CD14-positive monocyte (primary cell): ENCODE results near the gene RAPGEFL1. TPM values are rescaled to one million over a fixed set of nuclear protein-coding genes. Genes with fewer than 3 reads are reported as not detected.
A peak's percentile ranks its signal among the peaks of the same experiment; 100 is the strongest.

Experiments
- DNase-seq, 3 donors: peaks; one replicate each; pipeline ENCODE4 v3.0.0-alpha.2; 2011 to 2022
- H2AFZ ChIP-seq: 2 replicates; pipeline ENCODE4 v1.6.0; 2012; ENCODE audit warnings: mild to moderate bottlenecking, low read depth, low read length, inconsistent platforms; ENCODE audit not compliant: insufficient read depth, poor library complexity, severe bottlenecking
- H3K27ac ChIP-seq, 2 donors: 1 replicate in 1 of 2; 2 replicates in 1 of 2; pipeline ENCODE4 v1.5.1; 2012 to 2013; ENCODE audit warnings: low read length in 2 of 2, control low read depth in 1 of 2, inconsistent platforms in 1 of 2, low read depth in 1 of 2, mild to moderate bottlenecking in 1 of 2
- H3K27me3 ChIP-seq, 2 donors: one replicate each; pipeline versions ENCODE4 v1.6.0 to v1.6.1; 2011 to 2013; ENCODE audit warnings: low read length in 2 of 2; ENCODE audit not compliant: control insufficient read depth in 2 of 2, insufficient read depth in 2 of 2
- H3K36me3 ChIP-seq, 2 donors: replicated peaks in 1 of 2; 1 replicate in 1 of 2; 2 replicates in 1 of 2; pipeline versions ENCODE4 v1.5.1 to v1.6.1; 2012 to 2013; ENCODE audit warnings: low read length in 2 of 2, control low read depth in 1 of 2, inconsistent platforms in 1 of 2, mild to moderate bottlenecking in 1 of 2; ENCODE audit not compliant: insufficient read depth in 2 of 2, control insufficient read depth in 1 of 2
- H3K4me1 ChIP-seq, 2 donors: 1 replicate in 1 of 2; 2 replicates in 1 of 2; pipeline versions ENCODE4 v1.5.1 to v1.6.1; 2012 to 2013; ENCODE audit warnings: low read length in 2 of 2, control low read depth in 1 of 2, inconsistent platforms in 1 of 2, mild to moderate bottlenecking in 1 of 2, moderate library complexity in 1 of 2; ENCODE audit not compliant: insufficient read depth in 2 of 2, control insufficient read depth in 1 of 2
- H3K4me2 ChIP-seq: replicated peaks from 2 replicates; pipeline ENCODE3; 2012; ENCODE audit warnings: low read length, moderate library complexity, mild to moderate bottlenecking; ENCODE audit not compliant: poor library complexity, severe bottlenecking; ENCODE audit errors: extremely low read depth
- H3K4me3 ChIP-seq, 3 experiments: fragments of 200-600 bp in 1 of 3; sonication (generic) in 1 of 3; replicated peaks in 1 of 3; 1 replicate in 2 of 3; 2 replicates in 1 of 3; pipeline ENCODE4 v1.5.1; 2011 to 2013; ENCODE audit warnings: low read length in 3 of 3, mild to moderate bottlenecking in 3 of 3, control low read depth in 2 of 3, low read depth in 2 of 3, inconsistent platforms in 1 of 3, moderate library complexity in 1 of 3
- H3K79me2 ChIP-seq: 2 replicates; pipeline ENCODE4 v1.6.0; 2012; ENCODE audit warnings: mild to moderate bottlenecking, control low read depth, inconsistent platforms, low read length, moderate library complexity; ENCODE audit not compliant: insufficient read depth
- H3K9ac ChIP-seq: 2 replicates; pipeline ENCODE4 v1.6.0; 2017; ENCODE audit warnings: low read length, mild to moderate bottlenecking; ENCODE audit not compliant: insufficient read depth, poor library complexity, severe bottlenecking
- H3K9me3 ChIP-seq, 2 donors: replicated peaks in 1 of 2; 1 replicate in 1 of 2; 2 replicates in 1 of 2; pipeline versions ENCODE4 v1.5.1 to v1.6.1; 2012 to 2013; ENCODE audit warnings: low read length in 2 of 2, control low read depth in 1 of 2; ENCODE audit not compliant: control insufficient read depth in 1 of 2, insufficient read depth in 1 of 2
- H4K20me1 ChIP-seq: 2 replicates; pipeline ENCODE4 v1.6.0; 2012; ENCODE audit warnings: mild to moderate bottlenecking, low read length, control low read depth, moderate library complexity; ENCODE audit not compliant: insufficient read depth
- H3K27ac Mint-ChIP-seq, 7 donors: one replicate each; pipeline ENCODE4 v1.8.0; 2020; ENCODE audit warnings: mild to moderate bottlenecking in 7 of 7, mixed read lengths in 7 of 7, moderate library complexity in 6 of 7, inconsistent platforms in 2 of 7
- H3K27me3 Mint-ChIP-seq, 3 donors: one replicate each; pipeline ENCODE4 v1.8.0; 2021 to 2022; ENCODE audit warnings: low read depth in 3 of 3, mild to moderate bottlenecking in 3 of 3, mixed read lengths in 3 of 3, moderate library complexity in 3 of 3, inconsistent platforms in 1 of 3
- H3K36me3 Mint-ChIP-seq, 2 donors: one replicate each; pipeline ENCODE4 v1.8.0; 2020; ENCODE audit warnings: mixed read lengths in 2 of 2, inconsistent platforms in 1 of 2, mild to moderate bottlenecking in 1 of 2
- H3K4me1 Mint-ChIP-seq: one replicate; pipeline ENCODE4 v1.8.0; 2020; ENCODE audit warnings: mild to moderate bottlenecking, mixed read lengths
- H3K4me3 Mint-ChIP-seq, 2 donors: one replicate each; pipeline ENCODE4 v1.8.0; 2020; ENCODE audit warnings: mild to moderate bottlenecking in 2 of 2, mixed read lengths in 2 of 2, moderate library complexity in 1 of 2
- H3K9me3 Mint-ChIP-seq, 7 donors: one replicate each; pipeline ENCODE4 v1.8.0; 2020 to 2022; ENCODE audit warnings: mixed read lengths in 7 of 7, mild to moderate bottlenecking in 6 of 7, moderate library complexity in 6 of 7, inconsistent platforms in 2 of 7
- CTCF ChIP-seq: fragments of 200-600 bp; IDR thresholded peaks from one replicate; pipeline ENCODE4 v1.8.0; 2022; ENCODE audit warnings: antibody characterized with exemption, mild to moderate bottlenecking
- WGBS: methylation state at CpG from one replicate; pipeline ENCODE4 v1.1.5; 2013; ENCODE audit warnings: missing lambda C conversion rate; ENCODE audit not compliant: insufficient coverage; 5-methylcytosine and 5-hydroxymethylcytosine counted together
- intact Hi-C, 2 donors: fragments of 100-400 bp; cut with micrococcal nuclease; formaldehyde crosslinking; loops; one replicate each; pipeline versions ENCODE4 v1.15.0 to v1.15.1; 2023
- polyA plus RNA-seq, 3 donors: library from polyadenylated mRNA; depleted of rRNA in 1 of 3; unstranded in 2 of 3; stranded (reverse) in 1 of 3; fragments of 300-500 nt in 2 of 3; fragments of >200 nt in 1 of 3; fragmentation: Illumina TruSeq in 2 of 3; gene quantifications; 1 replicate in 2 of 3; 2 replicates in 1 of 3; pipeline ENCODE4 v1.2.3, GENCODE V29; 2012 to 2021

RAPGEFL1 gene
- polyA plus RNA-seq, 3 donors = 0.09 to 6.1 (median 0.10) TPM

- intact Hi-C loops = no loop called here
- TF ChIP-seq CTCF = peak; percentile 71
These were observed 14.3 kb downstream of the RAPGEFL1 start for GRCh38 chr17:40191237-40192208.

GRCh38 chr17:40192961-40193360 is 15.7 kb downstream of the RAPGEFL1 start:
- H3K4me1 Mint-ChIP-seq = peaks cover 20% of the 10 kb centered on the region
- Histone ChIP-seq H3K4me1 (peaks cover 11 to 27% of the 10 kb centered on the region in 2 donors), H4K20me1 (no peaks in the 10 kb centered on the region), H3K27ac (no peak overlapping the region), H3K36me3 (no peaks in the 10 kb centered on the region), H3K27me3 (peaks cover 6 to 9% of the 10 kb centered on the region in 2 donors), H2AFZ (no peak overlapping the region), H3K4me3 (no peak overlapping the region), H3K9me3 (no peaks in the 10 kb centered on the region), H3K79me2 (no peaks in the 10 kb centered on the region), H3K9ac (no peak overlapping the region), H3K4me2 (no peak overlapping the region)
- H3K27ac Mint-ChIP-seq = peak overlapping the region in 1 of 7 donors; percentile 33
- H3K36me3 Mint-ChIP-seq = peaks cover 9 to 11% of the 10 kb centered on the region in 2 donors
- H3K27me3 Mint-ChIP-seq = peaks cover 17 to 19% (median 17%) of the 10 kb centered on the region in 3 donors
- WGBS = no CpG with 5 or more reads among the region's 2 CpGs
- peaks cover 0 to 9% (median 3%) of the 10 kb centered on the region in 7 donors for H3K9me3 Mint-ChIP-seq
- no peak for DNase-seq
- TF ChIP-seq CTCF = no peak
- H3K4me3 Mint-ChIP-seq = no peak overlapping the region
- intact Hi-C loops = no loop called here

More at GRCh38 chr17:40191237-40192208, 14.3 kb downstream of the RAPGEFL1 start:
- Mint-ChIP-seq H3K4me3 (peak overlapping the region; percentile 94 to 97), H3K36me3 (peaks cover 9 to 11% of the 10 kb centered on the region in 2 donors), H3K27ac (peak overlapping the region in 2 of 7 donors; percentile 59 to 71), H3K27me3 (peaks cover 15 to 19% (median 15%) of the 10 kb centered on the region in 3 donors), H3K4me1 (peaks cover 21% of the 10 kb centered on the region), H3K9me3 (peaks cover 0 to 5% (median 0%) of the 10 kb centered on the region in 7 donors)
- Histone ChIP-seq H3K9me3 (no peaks in the 10 kb centered on the region), H3K79me2 (no peaks in the 10 kb centered on the region), H4K20me1 (no peaks in the 10 kb centered on the region), H3K4me2 (peak overlapping the region; percentile 96), H3K4me3 (peak overlapping the region; percentile 38 to 82 (median 48)), H3K27me3 (peaks cover 6 to 9% of the 10 kb centered on the region in 2 donors), H3K4me1 (peaks cover 11 to 27% of the 10 kb centered on the region in 2 donors), H3K27ac (no peak overlapping the region), H3K9ac (peak overlapping the region; percentile 53), H2AFZ (peak overlapping the region; percentile 93), H3K36me3 (no peaks in the 10 kb centered on the region)
- 1% methylated on average over 60 of the region's 60 CpGs for WGBS
- DNase-seq = peak; percentile 53 to 71 (median 55)
